ENCODE results near the gene AKIRIN2. TPM values are rescaled to one million over a fixed set of nuclear protein-coding genes. Genes with fewer than 3 reads are reported as not detected.

Gene AKIRIN2
- total RNA-seq, result 16.6 TPM

DNA sequence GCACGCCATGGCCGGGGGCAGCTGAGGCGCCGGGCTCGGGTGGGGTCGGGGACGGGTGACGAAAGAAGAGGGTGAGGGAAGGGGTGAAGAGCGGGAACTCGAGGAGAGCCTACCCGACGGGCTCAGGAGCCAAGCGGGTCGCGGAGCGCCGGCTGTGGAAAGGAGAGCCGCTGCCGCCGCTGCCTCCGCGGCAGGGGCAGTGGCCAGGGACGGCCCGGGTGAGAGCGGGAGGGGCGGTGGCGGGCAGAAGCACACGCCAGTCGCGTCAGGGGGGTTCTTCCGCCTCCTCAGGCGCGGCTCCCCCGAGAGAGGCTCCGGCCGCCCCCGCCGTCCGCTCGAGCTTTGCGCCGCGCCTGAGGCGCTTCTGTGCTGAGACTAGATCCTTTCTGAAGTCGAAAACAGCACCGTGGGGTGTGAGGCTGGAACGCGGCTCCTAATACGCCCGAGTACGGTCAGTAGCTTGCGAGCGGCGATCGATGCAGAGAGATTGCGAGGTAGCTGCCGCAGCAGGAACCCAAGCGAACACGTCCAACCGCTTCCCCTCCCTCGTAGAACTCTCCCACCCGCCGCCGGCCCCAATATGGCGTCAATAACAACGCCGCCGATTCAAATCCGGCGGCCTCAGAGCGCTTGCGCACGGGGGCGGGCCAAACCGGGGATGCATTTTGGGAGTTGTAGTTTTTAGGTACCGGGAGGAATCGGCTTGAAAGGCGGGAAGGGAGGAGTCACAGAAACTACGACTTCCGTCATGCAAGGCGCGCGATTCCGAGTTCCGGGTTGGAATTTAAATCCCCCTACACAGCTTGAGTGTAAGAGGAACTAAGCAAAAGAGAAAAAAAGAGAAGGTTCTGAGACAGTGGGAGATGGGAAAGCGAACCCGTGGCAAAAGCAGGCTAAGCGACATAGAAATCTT lies at the start of gene AKIRIN2:
TSS of gene AKIRIN2 (minus strand) at position 558 of the 913 bp plus-strand sequence. CDS start at position 9, 549 bp downstream.
- ATAC-seq (peak; percentile 87), DNase-seq (ENCODE audit: low spot score) (peak; percentile 98)

DNA sequence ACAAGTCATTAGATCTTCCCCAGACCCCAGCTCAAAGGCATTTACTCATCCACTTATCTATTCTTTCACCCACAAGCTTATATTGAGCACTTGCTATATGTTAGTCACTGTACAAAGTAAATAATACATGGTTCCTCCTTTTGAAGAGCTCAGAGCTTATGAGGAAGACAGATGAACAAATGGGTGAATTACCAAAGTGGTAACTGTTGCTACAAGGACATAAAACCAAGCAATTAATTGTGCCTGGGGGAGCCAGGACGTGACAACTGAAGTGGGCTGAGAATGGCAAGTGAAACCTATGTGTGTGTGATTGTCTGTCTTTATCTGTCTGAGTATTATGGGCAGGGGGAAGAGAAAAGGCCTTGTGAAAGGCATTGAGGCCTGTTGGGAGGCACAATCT lies 45.6 kb upstream of the AKIRIN2 start:
- ATAC-seq, result no peak
- no peak for DNase-seq (ENCODE audit: low spot score)

DNA sequence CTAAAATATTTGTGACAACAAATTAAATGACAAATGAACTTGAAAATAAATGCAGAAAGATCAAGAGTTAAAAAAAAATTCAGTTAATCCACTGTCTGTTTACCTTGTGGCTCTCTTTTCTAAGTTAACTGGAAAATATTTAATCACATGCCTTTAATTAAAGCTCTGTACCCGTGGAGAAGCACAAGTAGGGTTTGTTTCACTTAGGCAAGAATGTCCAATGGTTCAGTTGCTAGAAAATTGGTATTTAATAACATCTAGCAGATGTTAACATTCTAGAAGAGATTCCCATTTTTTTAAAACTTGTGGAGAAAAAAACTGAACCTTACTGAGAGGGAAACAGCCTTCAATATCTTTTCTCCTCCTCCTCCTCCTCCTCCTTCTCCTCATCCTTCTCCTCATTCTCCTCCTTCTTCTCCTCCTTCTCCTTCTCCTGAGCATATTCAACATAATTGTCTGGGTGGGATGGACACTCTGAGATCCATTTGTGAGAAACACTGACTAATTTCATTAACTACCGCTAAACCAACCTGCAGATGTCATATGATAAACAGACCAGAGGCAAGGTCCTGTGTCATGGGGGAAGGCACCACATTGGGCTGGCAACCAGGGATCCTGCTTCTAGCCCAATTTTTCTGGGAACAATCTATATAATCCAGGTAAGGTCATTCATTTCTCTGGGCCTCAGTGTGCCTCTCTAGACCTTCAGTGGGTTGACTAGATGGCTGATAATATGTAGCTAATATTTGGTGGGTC lies 44.1 kb upstream of the AKIRIN2 start:
- no peak for DNase-seq (ENCODE audit: low spot score)
- ATAC-seq, result no peak

DNA sequence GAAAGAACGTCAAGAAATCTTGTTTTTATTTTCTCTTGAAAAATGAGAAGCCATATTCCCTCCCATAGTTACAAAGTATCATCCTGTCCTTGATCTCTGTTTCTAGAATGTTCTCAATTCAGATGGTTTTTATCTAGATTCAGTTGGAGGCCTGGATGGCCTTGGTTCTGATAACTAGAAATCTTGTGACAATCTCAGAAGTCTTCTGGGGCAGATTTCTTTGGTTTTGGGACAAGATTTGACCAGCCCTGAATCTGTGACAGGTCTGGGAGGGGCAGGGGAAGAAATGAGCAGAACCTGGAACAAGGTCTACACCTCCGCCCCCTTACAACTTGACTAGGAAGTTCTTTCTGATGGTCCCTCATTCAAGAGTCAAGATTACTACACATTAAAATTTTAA lies 41.4 kb upstream of the AKIRIN2 start:
- DNase-seq (ENCODE audit: low spot score) (no peak), ATAC-seq (no peak)

DNA sequence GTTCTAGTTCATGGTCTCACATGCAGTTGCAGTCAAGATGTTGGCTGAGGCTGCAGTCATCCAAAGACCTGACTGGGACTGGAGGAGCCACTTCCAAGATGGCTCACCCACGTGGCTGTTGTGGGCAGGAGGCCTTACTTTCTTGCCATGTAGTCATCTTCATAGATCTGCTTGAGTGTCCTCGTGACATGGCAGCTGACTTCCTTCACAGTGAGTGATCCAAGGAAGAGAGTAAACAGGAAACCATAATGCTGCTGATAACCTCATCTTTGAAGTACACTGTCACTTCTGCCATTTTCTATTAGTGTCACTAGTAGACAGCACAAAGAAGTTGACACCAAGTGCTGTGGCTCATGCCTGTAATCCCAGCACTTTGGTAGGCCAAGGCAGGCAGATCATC lies 40.1 kb upstream of the AKIRIN2 start:
- ATAC-seq, result no peak
- no peak for DNase-seq (ENCODE audit: low spot score)

DNA sequence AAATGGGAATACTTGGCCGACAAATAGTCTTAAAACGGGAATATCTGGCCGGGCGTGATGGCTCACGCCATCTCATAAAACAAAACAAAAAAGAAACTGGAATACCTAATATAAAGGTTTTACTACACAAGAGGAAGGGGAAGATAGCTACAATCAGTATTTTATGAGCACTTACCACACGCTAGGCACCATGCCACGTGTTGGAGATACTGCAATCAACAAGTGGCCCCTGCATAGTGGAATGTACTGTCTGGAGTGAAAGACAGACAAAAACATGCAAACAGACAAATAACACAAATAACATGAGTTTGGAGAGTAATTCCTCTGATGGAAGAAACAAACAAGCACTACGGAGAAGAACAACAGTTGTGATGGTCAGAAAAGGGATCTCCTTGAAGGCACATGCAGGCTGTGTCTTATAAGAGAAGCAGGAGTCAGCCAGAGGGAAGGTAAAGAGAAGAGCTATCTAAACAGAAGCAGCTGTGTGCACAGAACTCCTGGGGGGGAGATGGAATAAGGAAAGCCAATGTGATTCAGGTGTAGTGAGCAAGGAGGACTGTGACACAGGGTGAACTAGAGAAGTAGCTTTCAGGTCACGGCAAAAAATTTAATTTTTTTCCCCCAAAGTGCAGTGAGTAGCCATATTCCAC lies 39.1 kb upstream of the AKIRIN2 start:
- DNase-seq (ENCODE audit: low spot score) (no peak), ATAC-seq (no peak)

DNA sequence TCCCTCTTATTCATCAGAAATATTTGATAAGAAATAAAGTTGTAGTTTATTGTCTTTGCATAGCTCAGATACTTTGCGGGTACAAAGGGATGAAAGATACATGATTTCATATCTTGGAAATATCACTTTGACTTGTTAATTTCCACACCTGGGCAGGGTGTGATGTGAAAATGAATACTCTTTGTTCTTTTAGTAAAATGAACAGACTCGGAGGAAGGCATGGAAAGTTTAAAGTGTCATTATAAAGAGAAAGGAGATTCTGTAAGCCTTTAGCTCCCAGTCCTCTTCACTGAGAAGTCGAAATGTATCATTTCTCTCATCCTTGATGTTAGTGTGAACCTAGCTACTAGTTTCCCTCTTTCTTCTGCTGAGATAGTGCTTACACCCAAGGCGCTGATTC lies 36.7 kb upstream of the AKIRIN2 start:
- DNase-seq (ENCODE audit: low spot score) (no peak), ATAC-seq (no peak)

DNA sequence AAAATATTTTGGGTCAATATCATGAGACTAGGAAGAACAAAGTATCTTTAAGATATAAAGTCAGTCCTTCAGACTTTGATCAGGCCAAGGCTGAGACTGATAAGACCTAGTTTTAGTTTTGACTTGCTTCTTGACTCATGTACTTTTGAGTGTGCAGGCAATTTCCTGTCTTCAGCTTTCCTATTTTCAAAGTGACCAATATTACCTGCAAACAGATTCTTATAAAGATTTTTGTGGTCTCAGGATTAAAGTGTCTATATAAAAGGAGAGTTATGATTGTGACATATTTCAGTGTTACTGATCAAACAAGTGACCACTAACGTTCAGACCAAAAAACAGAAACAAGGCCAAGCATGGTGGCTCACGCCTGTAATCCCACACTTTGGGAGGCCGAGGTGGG lies 36.0 kb upstream of the AKIRIN2 start:
- DNase-seq (ENCODE audit: low spot score), result no peak
- no peak for ATAC-seq

DNA sequence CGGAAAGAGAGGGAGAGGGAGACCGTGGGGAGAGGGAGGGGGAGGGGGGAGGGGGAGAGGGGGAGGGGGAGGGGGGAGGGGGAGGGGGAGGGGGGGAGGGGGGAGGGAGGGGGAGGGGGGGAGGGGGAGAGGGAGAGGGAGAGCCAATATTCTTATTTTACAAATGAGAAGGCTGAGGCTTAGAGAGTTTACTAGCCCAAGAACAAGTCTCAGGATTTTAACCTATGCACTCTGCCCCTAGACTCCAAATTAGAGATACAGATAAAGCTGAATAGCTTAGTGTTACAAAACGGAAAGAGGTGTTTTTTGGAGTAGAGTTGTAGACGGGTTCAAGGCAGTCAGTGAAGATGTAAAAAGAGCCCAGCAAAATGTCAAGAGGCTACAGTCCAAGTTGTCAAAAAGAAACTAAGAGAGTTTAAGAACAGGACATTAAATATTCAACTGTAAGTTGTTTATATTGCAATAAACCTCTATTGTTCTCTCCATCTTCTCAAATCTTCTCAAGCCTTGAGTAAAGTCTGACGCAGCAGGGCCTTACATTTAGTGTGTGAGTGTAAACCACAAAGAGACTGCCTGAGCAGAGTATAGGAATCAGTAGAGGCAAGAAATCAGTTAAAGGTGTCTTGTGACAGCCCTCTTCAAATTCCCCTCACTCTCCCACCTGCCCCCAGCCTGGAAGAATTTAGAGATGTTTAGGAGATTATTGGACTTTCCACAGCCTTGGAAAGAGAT lies 34.9 kb upstream of the AKIRIN2 start:
- DNase-seq (ENCODE audit: low spot score), result no peak
- ATAC-seq, result no peak

DNA sequence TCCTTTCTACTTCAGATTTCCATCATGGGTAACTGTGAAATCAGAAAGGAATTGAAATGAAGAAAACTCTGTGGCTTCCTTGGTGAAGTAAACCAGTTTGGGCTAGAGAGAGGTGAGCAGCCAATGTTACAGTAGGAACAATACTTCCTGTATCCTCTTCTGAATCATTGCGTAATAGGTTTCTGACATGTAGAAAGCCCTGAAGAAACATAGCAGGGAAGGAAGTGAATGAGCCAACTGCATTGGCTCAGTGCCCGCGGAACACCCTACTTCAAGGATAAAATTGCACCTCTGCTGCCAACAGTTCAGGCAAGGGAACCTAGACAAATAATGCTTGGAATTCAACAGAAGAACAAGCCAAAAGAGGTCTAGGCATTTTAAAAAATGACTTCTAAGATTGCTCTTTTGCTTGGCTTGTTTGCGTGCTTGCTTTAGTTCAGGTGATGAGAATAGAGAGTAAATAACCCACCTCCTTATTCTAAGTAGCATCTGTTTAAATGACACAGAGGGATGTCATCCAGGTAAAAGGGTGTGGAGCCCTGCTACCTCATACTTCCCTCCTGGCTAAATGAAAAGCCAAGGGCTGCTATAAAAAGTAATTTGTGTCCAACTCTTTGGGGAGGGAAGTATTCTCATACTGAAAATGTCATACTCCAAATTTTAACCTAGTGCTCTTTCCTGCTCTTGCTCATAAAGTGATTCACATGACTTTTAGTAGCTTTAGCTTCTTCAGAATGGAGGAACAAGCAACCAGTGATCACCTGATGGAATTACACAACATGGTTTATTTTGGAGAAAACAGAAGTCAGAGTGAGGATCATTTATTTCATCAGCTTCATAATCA lies 30.0 kb upstream of the AKIRIN2 start:
- DNase-seq (ENCODE audit: low spot score), result peak; percentile 79
- ATAC-seq, result peak; percentile 79

DNA sequence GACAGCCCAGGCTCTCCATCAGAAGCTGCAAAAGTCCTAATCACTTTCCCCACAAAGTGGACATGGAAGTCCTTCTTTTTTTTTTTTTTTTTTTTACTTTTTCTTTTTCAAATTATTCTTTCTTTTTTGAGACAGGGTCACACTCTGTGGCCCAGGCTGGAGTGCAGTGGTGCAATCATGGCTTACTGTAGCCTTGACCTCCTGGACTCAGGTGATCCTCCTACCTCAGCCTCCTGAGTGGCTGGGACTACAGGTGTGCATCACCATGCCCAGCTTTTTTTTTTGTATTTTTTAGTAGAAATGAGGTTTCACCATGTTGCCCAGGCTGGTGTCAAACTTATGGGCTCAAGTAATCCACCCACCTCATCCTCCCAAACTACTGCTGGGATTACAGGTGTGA lies 29.0 kb upstream of the AKIRIN2 start:
- ATAC-seq, result no peak
- DNase-seq (ENCODE audit: low spot score), result no peak

DNA sequence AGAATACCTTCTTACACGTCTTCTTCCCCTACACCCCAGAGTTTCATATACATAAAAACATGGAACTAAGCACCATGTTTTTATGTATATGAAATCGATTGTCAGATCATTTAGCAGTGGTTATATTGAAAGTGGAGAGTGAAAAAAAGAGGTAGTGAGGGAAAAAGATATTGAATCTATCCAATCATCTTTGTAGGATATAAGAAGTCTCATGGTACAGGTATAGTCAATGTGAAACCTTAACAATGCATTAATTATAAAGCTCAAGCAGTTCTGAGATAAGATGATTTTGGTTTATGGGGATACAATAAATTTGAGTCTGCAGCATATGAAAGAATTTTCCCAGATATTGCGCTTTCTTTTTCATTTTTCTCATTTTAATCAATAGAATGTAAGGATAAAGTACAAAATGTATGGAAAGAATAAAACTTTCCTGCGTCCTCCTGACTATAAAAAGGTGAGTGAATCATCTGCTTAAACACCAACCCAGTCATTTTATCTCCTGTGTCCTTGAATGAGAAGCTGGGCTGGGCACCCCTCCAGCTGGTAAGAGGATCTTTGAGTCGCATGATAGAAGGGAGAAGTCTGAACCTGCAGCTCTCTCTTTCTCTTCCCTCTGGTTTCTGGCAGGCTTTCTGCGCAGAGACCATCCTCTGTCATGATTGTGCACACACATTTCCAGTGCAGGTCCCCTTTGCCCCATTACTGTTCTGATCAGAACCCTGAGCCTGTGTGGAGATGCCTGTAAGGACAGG lies 28.1 kb upstream of the AKIRIN2 start:
- DNase-seq (ENCODE audit: low spot score), result no peak
- ATAC-seq, result peak; percentile 33

DNA sequence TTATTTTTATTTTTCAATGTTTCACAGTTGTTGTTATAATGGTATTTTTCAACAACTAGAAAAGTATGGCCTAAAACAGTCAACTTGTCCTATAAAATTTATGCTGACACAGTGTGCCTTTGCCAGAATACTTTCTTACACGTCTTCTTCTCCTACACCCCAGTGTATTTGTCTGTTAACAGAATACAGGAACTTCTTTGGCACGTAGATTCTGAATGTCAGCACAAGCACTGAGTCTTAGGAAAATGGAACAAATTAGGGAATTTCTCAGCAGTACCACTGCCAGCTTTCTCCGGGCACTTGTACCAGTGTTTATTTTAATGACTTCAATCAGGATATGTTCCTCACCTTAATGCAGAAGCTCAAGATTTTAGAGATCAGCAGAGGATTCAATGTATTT lies 26.7 kb upstream of the AKIRIN2 start:
- ATAC-seq (no peak), DNase-seq (ENCODE audit: low spot score) (no peak)

DNA sequence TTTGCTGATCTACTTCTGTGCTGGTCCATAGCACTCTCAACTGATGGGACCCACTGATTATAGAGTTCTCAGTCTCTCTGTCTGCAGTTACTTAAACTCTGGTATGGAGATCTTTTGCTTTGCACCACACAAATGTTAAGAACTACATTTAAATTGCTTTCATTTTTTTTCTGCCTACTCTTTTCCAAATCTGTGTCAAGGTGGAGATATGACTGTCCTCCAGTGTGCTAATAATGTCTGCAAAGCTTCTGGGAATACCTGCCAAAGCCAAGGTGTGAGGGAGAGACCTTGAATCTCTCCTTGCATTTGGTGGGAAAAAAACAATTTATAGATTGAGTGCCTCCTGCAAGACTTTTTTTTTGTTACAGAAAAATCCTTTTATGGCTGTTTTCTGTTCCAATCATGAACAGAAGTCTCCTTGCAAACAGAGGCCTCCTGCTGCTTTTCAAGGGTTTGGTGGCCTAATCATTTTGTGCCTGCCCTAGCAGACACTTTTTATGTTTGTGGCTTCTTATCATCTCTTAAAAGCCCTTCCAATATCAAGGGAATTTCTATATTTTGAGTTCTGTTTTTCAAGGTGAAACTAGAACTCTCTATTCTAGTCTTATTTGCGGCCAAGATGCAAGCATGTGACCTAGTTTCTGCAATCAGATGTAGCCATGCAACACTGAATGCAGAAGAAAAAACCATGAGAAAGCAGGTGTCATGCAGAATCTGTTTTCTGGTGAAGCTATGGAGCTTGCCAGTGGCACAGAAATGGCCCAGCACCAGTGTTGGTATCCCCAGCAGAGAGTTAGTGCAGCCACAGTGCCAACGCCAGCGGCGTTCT lies 23.2 kb upstream of the AKIRIN2 start:
- no peak for DNase-seq (ENCODE audit: low spot score)
- no peak for ATAC-seq

DNA sequence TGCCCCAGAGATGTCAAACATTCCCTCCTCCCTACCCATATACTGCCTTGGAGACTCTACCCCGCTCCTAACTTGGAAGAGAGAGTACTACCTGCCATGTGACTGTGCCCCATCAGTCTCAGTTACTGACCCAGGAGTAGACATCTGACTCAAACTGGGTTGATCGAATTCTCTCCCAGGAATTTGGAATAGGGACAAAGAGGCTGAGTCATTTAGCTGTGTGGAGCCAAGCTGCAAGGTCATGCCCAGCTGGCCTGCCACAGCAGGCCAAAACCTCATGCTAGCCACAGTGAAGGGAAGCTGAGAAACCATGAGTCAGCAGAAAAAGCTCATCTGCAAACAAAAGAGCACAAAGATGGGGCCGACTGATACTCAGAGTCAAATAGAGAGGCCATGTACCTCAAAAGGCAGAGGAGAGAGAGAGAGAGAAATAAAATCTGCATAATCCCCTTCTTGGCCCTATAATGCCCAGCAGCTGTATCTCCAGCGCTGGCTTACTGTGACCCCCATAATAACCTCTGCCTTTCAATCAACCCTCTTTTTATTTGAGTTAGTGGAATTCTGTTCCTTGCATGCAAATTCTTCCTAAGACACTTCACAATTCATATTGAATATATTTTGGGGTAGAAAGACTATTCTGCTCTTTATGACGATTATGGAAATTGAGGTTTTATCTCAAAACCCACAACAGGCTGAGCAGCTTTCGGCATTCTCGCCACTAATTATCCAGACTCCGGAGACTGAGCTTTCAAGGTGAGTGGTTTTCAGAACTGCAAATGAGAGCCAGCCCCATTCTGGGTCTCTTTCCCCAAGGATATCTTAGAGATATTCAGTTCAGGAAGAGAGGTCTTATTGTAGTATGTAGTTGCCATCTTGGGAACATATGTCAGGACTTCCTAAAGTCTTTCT lies 21.4 kb upstream of the AKIRIN2 start:
- peak; percentile 97 for ATAC-seq
- DNase-seq (ENCODE audit: low spot score), result peak; percentile 89

DNA sequence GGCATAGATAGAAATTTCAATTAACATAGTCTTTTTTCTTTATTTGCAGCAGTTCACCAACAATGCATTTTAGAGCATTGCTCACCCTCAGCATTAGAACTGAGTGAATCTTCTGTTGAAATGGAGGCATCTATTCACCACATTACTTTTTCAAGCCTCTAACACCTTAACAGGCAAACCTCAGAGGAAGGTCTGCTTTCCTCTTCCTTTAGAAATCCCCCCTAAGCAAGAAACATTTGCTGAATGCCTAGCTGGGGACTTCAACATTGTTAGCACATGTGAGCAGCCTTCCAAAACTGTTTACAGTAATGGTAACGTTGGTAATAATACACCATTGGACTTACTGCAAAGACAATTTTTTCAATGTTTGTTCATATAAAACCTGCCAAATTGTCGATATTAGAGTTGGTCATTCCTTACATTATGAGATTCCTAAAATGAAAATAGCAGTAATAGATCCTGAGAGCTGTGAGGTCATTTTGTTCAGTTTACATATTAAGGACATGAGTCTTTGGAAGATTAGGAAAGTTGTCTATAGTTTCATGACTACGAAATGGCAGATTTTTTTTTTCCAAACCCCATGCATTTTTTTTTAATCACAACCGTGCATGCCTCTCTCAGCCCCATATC lies 20.6 kb upstream of the AKIRIN2 start:
- DNase-seq (ENCODE audit: low spot score) (no peak), ATAC-seq (no peak)

DNA sequence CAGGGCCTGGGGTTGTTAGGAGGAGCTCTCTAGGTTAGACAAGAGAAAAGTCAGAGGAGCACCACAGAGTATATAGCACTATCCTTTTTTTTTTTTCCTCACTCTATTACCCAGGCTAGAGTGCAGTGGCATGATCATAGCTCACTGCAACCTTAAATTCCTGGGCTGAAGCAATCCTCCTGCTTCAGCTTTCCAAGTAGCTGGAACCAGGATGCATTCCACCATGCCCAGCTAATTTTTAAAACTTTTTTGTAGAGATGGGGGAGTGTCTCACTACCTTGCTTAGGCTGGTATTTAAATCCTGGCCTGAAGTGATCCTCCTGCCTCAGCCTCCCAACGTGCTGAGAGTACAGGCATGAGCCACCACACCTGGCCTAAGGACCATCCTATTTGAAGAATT lies 19.3 kb upstream of the AKIRIN2 start:
- no peak for DNase-seq (ENCODE audit: low spot score)
- no peak for ATAC-seq

Measured in left lobe of liver (tissue), 2 donors.